Measurements from ENCODE around the gene TLDC2. TPM values are rescaled to one million over a fixed set of nuclear protein-coding genes. Genes with fewer than 3 reads are reported as not detected.

The TLDC2 gene
- total and polyA plus RNA-seq, 2 of the 8 experiments (the other 6 are each of a cell fraction or from before 2014, with no cell fraction given), result 0.29 to 0.34 TPM

DNA sequence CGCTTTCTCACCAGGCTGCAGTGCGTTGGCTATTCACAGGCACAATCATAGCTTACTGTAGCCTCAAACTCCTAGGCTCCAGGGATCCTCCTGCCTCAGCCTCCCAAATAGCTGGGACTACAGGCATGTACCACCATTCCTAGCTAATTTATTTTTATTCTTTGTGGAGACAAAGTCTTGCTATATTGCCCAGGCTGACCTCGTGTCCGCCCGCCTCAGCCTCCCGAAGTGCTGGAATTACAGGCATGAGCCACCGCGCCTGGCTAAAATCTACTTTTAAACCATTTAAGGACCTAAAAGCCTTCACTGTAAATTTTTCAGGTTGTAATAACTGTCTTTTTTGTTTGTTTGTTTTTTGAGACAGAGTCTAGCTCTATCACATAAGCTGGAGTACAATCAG is 60.4 kb downstream of the TLDC2 start:
- DNase-seq (ENCODE audit: low read depth in 1 of 2, low spot score in 2 of 2), result no peak
- no peaks in the 10 kb centered on the region for H3K79me1 ChIP-seq (ENCODE audit: low read depth, low read length)
- 83% methylated on average over 8 of the region's 8 CpGs; no CpG with 5 or more reads in 1 of the 2 experiments for WGBS, 2 experiments (ENCODE audit: extremely low coverage in 1 of 2, insufficient coverage in 1 of 2, insufficient read length in 1 of 2, insufficient replicate concordance in 2 of 2, low coverage in 1 of 2, low lambda C conversion rate in 2 of 2, missing lambda C conversion rate in 1 of 2)
- POLR2A ChIA-PET (ENCODE audit: partially characterized antibody), result interaction anchor here (0.8 kb wide), 1 partner anchor 385 kb away, joined by 3 read pairs; no protein-coding TSS in a partner anchor
- no peak overlapping the region for H3K27ac ChIP-seq (ENCODE audit: low read depth, low read length)
- no peak overlapping the region for H3K14ac ChIP-seq (ENCODE audit: insufficient read length)
- TF ChIP-seq POU5F1 (IDR thresholded peaks at IDR 0.05; ENCODE audit: low read depth, low read length) (no peak), CHD2 (IDR thresholded peaks at IDR 0.05; ENCODE audit: low read length) (no peak), EGR1 (IDR thresholded peaks at IDR 0.05; ENCODE audit: borderline replicate concordance, low read depth, low read length) (no peak), CHD1 (IDR thresholded peaks at IDR 0.05; ENCODE audit: low read depth, low read length) (no peak), SP1 (IDR thresholded peaks at IDR 0.05; ENCODE audit: low read depth, low read length) (no peak), ASH2L (IDR thresholded peaks at IDR 0.05; ENCODE audit: low read length) (no peak), FOSL1 (IDR thresholded peaks at IDR 0.05; ENCODE audit: insufficient read depth, low read depth, low read length) (no peak), TAF7 (optimal IDR thresholded peaks at IDR 0.05; ENCODE audit: borderline replicate concordance, low read depth, low read length) (no peak), EZH2 (IDR thresholded peaks at IDR 0.05; ENCODE audit: low read depth, low read length, severe bottlenecking) (no peak), JUN (IDR thresholded peaks at IDR 0.05; ENCODE audit: low read depth, low read length) (no peak), RXRA (IDR thresholded peaks at IDR 0.05; ENCODE audit: insufficient read depth, low read depth, low read length) (no peak)
- TF ChIP-seq, protein P1, sequence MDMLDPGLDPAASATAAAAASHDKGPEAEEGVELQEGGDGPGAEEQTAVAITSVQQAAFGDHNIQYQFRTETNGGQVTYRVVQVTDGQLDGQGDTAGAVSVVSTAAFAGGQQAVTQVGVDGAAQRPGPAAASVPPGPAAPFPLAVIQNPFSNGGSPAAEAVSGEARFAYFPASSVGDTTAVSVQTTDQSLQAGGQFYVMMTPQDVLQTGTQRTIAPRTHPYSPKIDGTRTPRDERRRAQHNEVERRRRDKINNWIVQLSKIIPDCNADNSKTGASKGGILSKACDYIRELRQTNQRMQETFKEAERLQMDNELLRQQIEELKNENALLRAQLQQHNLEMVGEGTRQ (IDR thresholded peaks at IDR 0.05; ENCODE audit: low read length), result no peak
- no peak overlapping the region for H4K8ac ChIP-seq (ENCODE audit: extremely low read depth, insufficient read depth, low read length)
- no peak overlapping the region for H2BK15ac ChIP-seq (ENCODE audit: low read length)
- H4K20me1 ChIP-seq (replicated peaks in 1 of 2; ENCODE audit: control insufficient read depth in 1 of 2, insufficient read depth in 2 of 2, low read length in 2 of 2), result no peaks in the 10 kb centered on the region
- no peaks in the 10 kb centered on the region for H3K9me3 ChIP-seq (ENCODE audit: insufficient read depth in 2 of 2, low read depth in 1 of 2, low read length in 1 of 2)
- H2AK5ac ChIP-seq (ENCODE audit: low read depth, low read length), result no peak overlapping the region
- no peak overlapping the region for H3K4ac ChIP-seq (replicated peaks; ENCODE audit: insufficient read length, low read depth, low read length)
- no peaks in the 10 kb centered on the region for H3K79me2 ChIP-seq (ENCODE audit: control insufficient read depth in 1 of 2, insufficient read depth in 2 of 2, low read length in 2 of 2)
- no peak overlapping the region for H4K91ac ChIP-seq (replicated peaks; ENCODE audit: insufficient read length, low read length)
- no peak overlapping the region for H3K9ac ChIP-seq (replicated peaks in 1 of 4; ENCODE audit: extremely low read depth in 1 of 4, low read depth in 3 of 4, low read length in 3 of 4)
- FAIRE-seq, result no peak
- no peak overlapping the region for H3K4me3 ChIP-seq (ENCODE audit: extremely low read depth in 1 of 4, insufficient read depth in 2 of 4, low read depth in 3 of 4, low read length in 4 of 4)
- no peak overlapping the region for H2BK12ac ChIP-seq (ENCODE audit: low read depth, low read length)
- H3K4me2 ChIP-seq (ENCODE audit: insufficient read depth in 1 of 2, low read depth in 2 of 2, low read length in 2 of 2), result no peak overlapping the region
- no peak overlapping the region for H2BK5ac ChIP-seq (ENCODE audit: low read depth, low read length)
- H2AFZ ChIP-seq (ENCODE audit: low read length), result no peak overlapping the region
- H2BK120ac ChIP-seq (replicated peaks; ENCODE audit: low read depth, low read length), result no peak overlapping the region
- H3K23ac ChIP-seq (ENCODE audit: insufficient read length), result no peak overlapping the region
- H4K5ac ChIP-seq (ENCODE audit: insufficient read length, low read depth, low read length), result no peak overlapping the region
- no peak overlapping the region for H3K56ac ChIP-seq (replicated peaks; ENCODE audit: insufficient read length, low read depth, low read length)
- no peak overlapping the region for H3K18ac ChIP-seq (ENCODE audit: extremely low read depth, low read length)
- no peaks in the 10 kb centered on the region for H3K27me3 ChIP-seq (replicated peaks in 1 of 4; ENCODE audit: control insufficient read depth in 3 of 4, extremely low read depth in 1 of 4, insufficient read depth in 3 of 4, low read length in 3 of 4)
- H3K4me1 ChIP-seq (replicated peaks in 1 of 4; ENCODE audit: control insufficient read depth in 3 of 4, insufficient read depth in 4 of 4, low read length in 3 of 4), result no peaks in the 10 kb centered on the region
- H3K23me2 ChIP-seq (ENCODE audit: low read depth, low read length), result no peaks in the 10 kb centered on the region
- H2BK20ac ChIP-seq (ENCODE audit: low read length), result no peak overlapping the region
- peaks cover 2 to 39% (median 9%) of the 10 kb centered on the region in 4 experiments; a peak in 5 of 8 replicates for H3K36me3 ChIP-seq (ENCODE audit: control insufficient read depth in 2 of 4, insufficient read depth in 4 of 4, low read length in 3 of 4)
- CTCF ChIA-PET (ENCODE audit: partially characterized antibody), result interaction anchor here (1.2 to 1.5 kb wide), 2 partner anchors 14 to 73 kb away, joined by 3 to 4 read pairs; a partner anchor contains a TSS

Measured in H1 (cell line).